ENCODE results near the gene MYO5C.

MYO5C gene

DNA sequence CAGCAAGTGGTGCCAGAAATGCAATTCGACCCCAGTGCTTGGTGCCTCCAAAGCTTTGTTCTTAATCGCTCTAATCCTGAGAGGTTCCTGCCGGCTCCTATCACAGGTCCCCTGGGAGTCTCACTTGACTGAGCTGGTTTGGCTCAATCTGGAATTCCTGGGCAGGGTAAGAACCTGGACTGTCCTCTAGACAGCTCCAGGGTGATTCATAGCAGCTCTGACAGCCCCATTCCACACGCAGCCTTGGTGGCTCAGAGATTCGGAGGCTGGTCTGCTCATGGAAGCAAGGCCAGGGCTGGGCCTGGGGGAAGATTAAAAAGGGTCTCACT lies 37.9 kb downstream of the MYO5C start:
- 75 to 85% methylated on average over 4 to 5 of the region's 5 CpGs for WGBS, 2 experiments (ENCODE audit: insufficient coverage in 2 of 2)
- Histone ChIP-seq H3K4me1 (ENCODE audit: control insufficient read depth, insufficient read depth, low read length, poor library complexity, severe bottlenecking) (peaks cover 28% of the 10 kb centered on the region), H3K4me3 (ENCODE audit: extremely low read depth, insufficient read depth, low read length, poor library complexity, severe bottlenecking) (no peak overlapping the region), H3K36me3 (ENCODE audit: control insufficient read depth, insufficient read depth, low read length) (no peaks in the 10 kb centered on the region), H3K27ac (ENCODE audit: low read depth, low read length, severe bottlenecking) (no peak overlapping the region), H3K9me3 (ENCODE audit: control insufficient read depth, low read length) (no peaks in the 10 kb centered on the region)

DNA sequence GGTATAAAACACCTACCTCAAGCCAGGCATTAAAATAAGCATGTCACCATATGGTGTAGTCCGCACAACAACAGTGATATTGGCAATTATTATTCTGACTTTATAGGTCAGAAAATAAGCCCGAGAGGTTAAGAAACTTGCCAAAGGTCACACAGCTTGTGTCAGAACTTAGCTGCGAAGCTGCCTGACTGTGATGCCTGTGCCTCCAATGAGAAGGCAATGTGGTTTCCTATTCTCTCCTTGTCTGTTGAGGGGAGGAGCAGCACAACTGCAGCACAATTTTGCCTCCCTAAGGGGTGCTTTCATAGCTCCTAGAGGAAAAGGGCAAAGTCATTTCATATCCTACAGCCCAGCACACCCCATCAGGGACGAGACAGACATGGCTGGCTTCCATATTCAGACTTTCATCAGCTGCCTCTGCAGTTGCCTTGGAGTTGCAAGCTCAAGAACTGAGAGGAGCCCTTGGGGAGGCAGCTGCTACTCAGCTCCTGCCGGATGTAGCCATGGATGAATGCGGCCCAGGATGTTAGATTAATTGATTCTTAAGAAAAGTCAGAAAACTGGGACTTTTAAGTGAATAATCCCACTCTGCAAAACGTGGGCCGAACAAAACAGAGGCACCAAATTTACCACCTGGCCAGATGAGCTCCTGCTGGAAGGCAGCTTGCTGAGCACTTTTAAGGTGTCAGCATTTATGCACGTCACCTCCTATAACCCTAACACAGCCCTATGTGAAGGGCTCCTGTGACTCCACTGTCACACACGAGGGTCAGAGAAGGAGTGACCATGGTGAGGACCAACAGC lies 38.5 kb downstream of the MYO5C start:
- 84 to 85% methylated on average over 8 to 10 of the region's 10 CpGs for WGBS, 2 experiments (ENCODE audit: insufficient coverage in 2 of 2)
- Histone ChIP-seq H3K4me1 (ENCODE audit: control insufficient read depth, insufficient read depth, low read length, poor library complexity, severe bottlenecking) (peaks cover 23% of the 10 kb centered on the region), H3K36me3 (ENCODE audit: control insufficient read depth, insufficient read depth, low read length) (no peaks in the 10 kb centered on the region), H3K4me3 (ENCODE audit: extremely low read depth, insufficient read depth, low read length, poor library complexity, severe bottlenecking) (no peak overlapping the region), H3K9me3 (ENCODE audit: control insufficient read depth, low read length) (no peaks in the 10 kb centered on the region), H3K27ac (ENCODE audit: low read depth, low read length, severe bottlenecking) (peak overlapping the region; percentile 2)

DNA sequence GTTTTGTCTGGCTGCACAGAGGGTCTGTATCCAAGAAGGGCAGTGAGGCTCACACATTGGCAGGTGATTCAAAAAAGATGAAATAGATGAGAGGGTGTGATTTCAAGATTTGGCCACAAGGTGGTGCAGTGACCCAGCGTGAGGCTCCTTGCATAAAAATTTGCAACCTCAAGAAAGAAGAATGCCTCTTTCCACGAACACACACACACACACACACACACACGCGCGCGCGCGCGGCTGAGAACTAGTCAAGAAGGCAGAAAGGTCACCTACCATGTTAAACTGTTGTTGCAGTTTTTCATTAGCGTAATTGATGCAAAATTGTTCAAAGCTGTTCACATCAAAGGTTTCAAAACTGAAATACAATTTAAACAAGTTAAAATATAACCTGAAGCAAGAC lies 39.2 kb downstream of the MYO5C start:
- H3K27ac ChIP-seq (ENCODE audit: low read depth, low read length, severe bottlenecking), result no peak overlapping the region
- no CpG with 5 or more reads among the region's 10 CpGs for WGBS, 2 experiments (ENCODE audit: insufficient coverage in 2 of 2)
- peaks cover 17% of the 10 kb centered on the region for H3K4me1 ChIP-seq (ENCODE audit: control insufficient read depth, insufficient read depth, low read length, poor library complexity, severe bottlenecking)
- no peaks in the 10 kb centered on the region for H3K36me3 ChIP-seq (ENCODE audit: control insufficient read depth, insufficient read depth, low read length)
- H3K9me3 ChIP-seq (ENCODE audit: control insufficient read depth, low read length), result no peaks in the 10 kb centered on the region
- H3K4me3 ChIP-seq (ENCODE audit: extremely low read depth, insufficient read depth, low read length, poor library complexity, severe bottlenecking), result no peak overlapping the region

DNA sequence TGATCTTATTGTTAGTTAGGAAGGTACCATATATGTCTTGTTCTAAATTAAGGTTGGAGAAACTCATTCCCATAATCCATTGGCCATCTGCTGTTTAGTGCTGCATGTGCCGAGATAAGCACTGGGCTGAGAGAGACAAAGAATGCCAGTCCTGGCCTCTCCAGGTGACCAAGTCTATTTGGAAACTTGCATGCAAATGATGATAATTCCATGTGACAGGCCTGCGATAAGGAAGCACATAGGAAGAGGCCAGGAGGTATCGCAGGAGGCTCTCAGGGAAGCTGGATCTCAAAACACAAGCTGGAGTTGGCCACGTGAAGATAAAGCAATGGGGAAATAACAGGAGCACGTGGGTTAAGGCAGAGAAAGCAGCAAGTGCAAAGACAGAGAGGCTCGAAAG lies 39.7 kb downstream of the MYO5C start:
- H3K36me3 ChIP-seq (ENCODE audit: control insufficient read depth, insufficient read depth, low read length), result no peaks in the 10 kb centered on the region
- H3K4me3 ChIP-seq (ENCODE audit: extremely low read depth, insufficient read depth, low read length, poor library complexity, severe bottlenecking), result no peak overlapping the region
- peaks cover 17% of the 10 kb centered on the region for H3K4me1 ChIP-seq (ENCODE audit: control insufficient read depth, insufficient read depth, low read length, poor library complexity, severe bottlenecking)
- no peak overlapping the region for H3K27ac ChIP-seq (ENCODE audit: low read depth, low read length, severe bottlenecking)
- H3K9me3 ChIP-seq (ENCODE audit: control insufficient read depth, low read length), result no peaks in the 10 kb centered on the region
- WGBS, 2 experiments (ENCODE audit: insufficient coverage in 2 of 2), result 61 to 77% methylated on average over 5 to 6 of the region's 6 CpGs

DNA sequence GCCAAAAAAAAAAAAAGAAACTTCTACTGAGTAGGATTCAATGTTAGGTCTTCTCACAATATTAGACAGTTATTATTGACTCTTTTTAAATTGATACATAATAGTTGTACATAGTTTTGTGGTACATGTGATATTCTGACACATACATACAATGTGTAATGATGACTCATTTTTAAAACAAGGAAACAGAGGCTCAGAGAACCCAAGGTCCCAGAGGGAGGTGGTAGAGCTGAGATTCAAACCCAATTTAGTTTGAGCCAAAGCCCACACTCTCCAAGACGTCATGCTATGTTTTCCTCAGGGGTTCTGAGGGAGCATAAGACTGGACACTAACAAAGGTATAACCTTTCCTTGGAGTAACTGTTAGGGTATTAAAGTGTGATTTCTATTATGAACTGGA lies 40.6 kb downstream of the MYO5C start:
- no peak overlapping the region for H3K4me3 ChIP-seq (ENCODE audit: extremely low read depth, insufficient read depth, low read length, poor library complexity, severe bottlenecking)
- no peaks in the 10 kb centered on the region for H3K36me3 ChIP-seq (ENCODE audit: control insufficient read depth, insufficient read depth, low read length)
- no peak overlapping the region for H3K27ac ChIP-seq (ENCODE audit: low read depth, low read length, severe bottlenecking)
- H3K9me3 ChIP-seq (ENCODE audit: control insufficient read depth, low read length), result no peaks in the 10 kb centered on the region
- H3K4me1 ChIP-seq (ENCODE audit: control insufficient read depth, insufficient read depth, low read length, poor library complexity, severe bottlenecking), result peaks cover 21% of the 10 kb centered on the region
- WGBS, 2 experiments (ENCODE audit: insufficient coverage in 2 of 2), result no CpG with 5 or more reads among the region's 1 CpG

DNA sequence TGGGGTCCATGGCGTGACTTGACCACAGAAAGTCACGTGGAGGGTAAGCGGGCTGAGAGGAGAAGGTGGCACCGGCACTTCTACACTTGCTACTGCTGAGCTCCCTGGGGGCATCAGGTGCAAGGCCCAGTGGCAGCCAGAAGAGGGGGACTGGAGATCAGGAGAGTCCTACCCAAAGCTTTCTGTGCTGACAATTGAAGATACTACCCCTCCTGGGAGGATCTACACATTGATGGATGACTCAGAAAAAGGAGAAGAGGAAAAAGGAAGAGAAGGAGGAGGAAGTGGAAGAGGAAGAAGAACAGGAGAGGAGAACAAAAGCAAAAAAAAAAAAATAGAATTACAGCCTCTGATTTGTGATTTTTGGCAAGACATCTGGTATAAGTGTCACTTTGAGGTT lies 41.2 kb downstream of the MYO5C start:
- 83 to 87% methylated on average over 4 of the region's 4 CpGs for WGBS, 2 experiments (ENCODE audit: insufficient coverage in 2 of 2)
- Histone ChIP-seq H3K4me3 (ENCODE audit: extremely low read depth, insufficient read depth, low read length, poor library complexity, severe bottlenecking) (no peak overlapping the region), H3K27ac (ENCODE audit: low read depth, low read length, severe bottlenecking) (no peak overlapping the region), H3K4me1 (ENCODE audit: control insufficient read depth, insufficient read depth, low read length, poor library complexity, severe bottlenecking) (peaks cover 21% of the 10 kb centered on the region), H3K9me3 (ENCODE audit: control insufficient read depth, low read length) (no peaks in the 10 kb centered on the region), H3K36me3 (ENCODE audit: control insufficient read depth, insufficient read depth, low read length) (no peaks in the 10 kb centered on the region)

DNA sequence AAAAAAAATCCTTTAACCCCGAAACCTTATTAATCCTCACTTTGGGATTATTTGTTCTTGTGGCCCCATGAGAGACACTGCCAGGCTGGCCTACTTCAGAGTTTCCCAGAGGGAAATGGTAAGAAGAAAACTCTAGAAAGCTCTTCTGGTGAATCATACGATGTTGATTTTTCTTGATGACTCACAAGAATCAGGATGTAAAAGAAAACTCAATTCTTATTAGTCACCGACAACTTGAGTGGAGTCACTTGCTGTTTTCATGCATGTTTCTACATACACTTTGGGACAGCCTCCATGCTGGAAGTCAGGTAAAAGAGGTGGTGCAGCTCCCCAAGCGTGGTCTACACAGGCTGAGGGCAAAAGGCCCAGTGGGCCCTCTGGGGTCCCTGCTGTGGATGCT lies 42.8 kb downstream of the MYO5C start:
- Histone ChIP-seq H3K4me1 (ENCODE audit: control insufficient read depth, insufficient read depth, low read length, poor library complexity, severe bottlenecking) (peaks cover 14% of the 10 kb centered on the region), H3K36me3 (ENCODE audit: control insufficient read depth, insufficient read depth, low read length) (no peaks in the 10 kb centered on the region), H3K9me3 (ENCODE audit: control insufficient read depth, low read length) (no peaks in the 10 kb centered on the region), H3K27ac (ENCODE audit: low read depth, low read length, severe bottlenecking) (peak overlapping the region; percentile 54), H3K4me3 (ENCODE audit: extremely low read depth, insufficient read depth, low read length, poor library complexity, severe bottlenecking) (no peak overlapping the region)
- 80 to 83% methylated on average over 2 of the region's 4 CpGs for WGBS, 2 experiments (ENCODE audit: insufficient coverage in 2 of 2)

DNA sequence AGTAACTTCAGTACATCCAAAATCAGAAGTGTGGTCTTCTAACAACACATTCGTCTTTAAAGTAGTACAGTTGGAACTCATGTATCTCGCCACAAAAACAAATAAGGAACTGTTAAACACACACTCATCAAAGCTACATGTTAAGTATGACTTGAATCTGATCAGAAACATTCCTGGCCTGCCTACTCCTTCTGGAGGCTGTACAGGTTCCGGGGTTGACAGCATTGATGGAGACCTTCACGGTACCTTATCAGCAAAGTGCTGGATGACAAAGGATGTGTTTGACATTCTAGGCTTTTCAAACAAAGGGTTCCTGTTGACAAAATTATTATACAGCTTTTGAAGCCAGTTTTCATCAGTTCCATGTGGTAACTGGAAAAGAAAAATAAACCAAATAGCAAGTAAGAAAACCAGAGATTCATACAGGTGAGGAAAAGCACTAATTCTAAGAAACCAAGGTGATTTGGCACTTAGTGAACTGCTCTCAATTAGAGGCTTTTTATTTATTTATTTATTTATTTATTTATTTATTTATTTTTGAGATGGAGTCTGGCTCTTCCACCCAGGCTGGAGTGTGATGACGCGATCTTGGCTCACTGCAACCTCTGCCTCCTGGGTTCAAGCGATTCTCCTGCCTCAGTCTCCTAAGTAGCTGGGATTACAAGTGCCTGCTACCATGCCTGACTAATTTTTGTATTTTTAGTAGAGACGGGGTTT lies 44.3 kb downstream of the MYO5C start:
- Histone ChIP-seq H3K4me1 (ENCODE audit: control insufficient read depth, insufficient read depth, low read length, poor library complexity, severe bottlenecking) (peaks cover 14% of the 10 kb centered on the region), H3K4me3 (ENCODE audit: extremely low read depth, insufficient read depth, low read length, poor library complexity, severe bottlenecking) (no peak overlapping the region), H3K36me3 (ENCODE audit: control insufficient read depth, insufficient read depth, low read length) (no peaks in the 10 kb centered on the region), H3K27ac (ENCODE audit: low read depth, low read length, severe bottlenecking) (peak overlapping the region; percentile 25), H3K9me3 (ENCODE audit: control insufficient read depth, low read length) (no peaks in the 10 kb centered on the region)
- 87 to 92% methylated on average over 6 to 7 of the region's 8 CpGs for WGBS, 2 experiments (ENCODE audit: insufficient coverage in 2 of 2)

DNA sequence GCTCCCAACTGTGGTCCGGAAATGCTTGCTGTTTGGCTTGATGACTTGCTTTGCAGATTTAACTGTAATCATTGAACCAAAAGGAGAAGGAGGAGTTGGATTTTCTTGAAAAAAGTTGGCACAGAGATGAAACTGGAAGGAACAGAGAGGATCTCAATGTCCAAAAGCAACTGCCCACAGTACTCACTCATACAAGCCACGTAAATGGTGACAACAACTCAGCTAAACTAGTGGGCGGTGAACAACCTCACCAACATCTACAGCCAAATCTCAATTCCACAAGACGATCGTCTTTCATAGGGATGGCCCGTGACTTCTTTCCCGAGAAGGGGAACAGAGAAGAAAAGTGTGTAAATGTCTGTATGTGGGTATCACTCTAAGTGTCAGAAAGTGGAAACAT lies 48.1 kb downstream of the MYO5C start:
- Histone ChIP-seq H3K36me3 (ENCODE audit: control insufficient read depth, insufficient read depth, low read length) (no peaks in the 10 kb centered on the region), H3K9me3 (ENCODE audit: control insufficient read depth, low read length) (no peaks in the 10 kb centered on the region), H3K4me1 (ENCODE audit: control insufficient read depth, insufficient read depth, low read length, poor library complexity, severe bottlenecking) (peaks cover 9% of the 10 kb centered on the region), H3K27ac (ENCODE audit: low read depth, low read length, severe bottlenecking) (no peak overlapping the region), H3K4me3 (ENCODE audit: extremely low read depth, insufficient read depth, low read length, poor library complexity, severe bottlenecking) (no peak overlapping the region)
- whole genome bisulfite sequencing, 2 experiments (ENCODE audit: insufficient coverage in 2 of 2), result 100% methylated on average over 1 of the region's 7 CpGs; no CpG with 5 or more reads in 1 of the 2 experiments

DNA sequence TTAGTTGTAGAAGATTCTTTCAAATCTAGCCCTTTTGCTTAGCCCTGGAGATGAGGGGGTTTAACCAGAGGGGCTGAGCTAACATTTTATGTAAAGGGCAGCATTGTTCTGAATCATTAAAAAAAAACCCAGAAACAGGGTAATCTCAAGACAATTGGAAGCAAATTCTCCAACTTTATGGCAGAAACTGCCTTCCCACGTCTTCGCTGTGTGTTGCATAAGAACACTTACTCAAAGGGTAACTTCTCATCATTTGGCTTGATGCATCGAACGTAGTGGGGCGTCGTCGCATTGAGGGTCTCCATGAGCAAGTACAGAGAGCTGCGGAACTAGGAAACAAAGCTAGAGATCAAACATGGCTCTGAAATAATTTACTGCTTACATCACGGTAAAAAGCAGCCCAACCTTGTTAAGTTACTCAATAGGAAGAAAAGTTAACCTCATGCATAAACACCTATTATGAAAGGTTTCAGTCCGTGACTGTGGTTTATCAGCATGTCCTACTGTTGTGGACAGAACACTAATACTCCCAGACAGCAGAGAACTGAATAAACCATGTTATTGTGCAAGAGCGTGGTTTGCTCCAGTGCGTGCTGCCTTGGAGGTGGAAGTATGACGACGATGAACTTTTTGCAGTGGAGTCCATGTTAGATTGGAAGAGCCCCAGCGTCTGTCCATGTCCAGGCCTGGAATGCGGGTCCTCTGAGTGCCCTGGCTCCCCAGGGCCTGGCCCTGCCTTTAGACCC lies 48.7 kb downstream of the MYO5C start:
- no peaks in the 10 kb centered on the region for H3K9me3 ChIP-seq (ENCODE audit: control insufficient read depth, low read length)
- H3K4me1 ChIP-seq (ENCODE audit: control insufficient read depth, insufficient read depth, low read length, poor library complexity, severe bottlenecking), result peaks cover 9% of the 10 kb centered on the region
- no peak overlapping the region for H3K27ac ChIP-seq (ENCODE audit: low read depth, low read length, severe bottlenecking)
- WGBS, 2 experiments (ENCODE audit: insufficient coverage in 2 of 2), result 97 to 100% methylated on average over 14 to 16 of the region's 16 CpGs
- H3K36me3 ChIP-seq (ENCODE audit: control insufficient read depth, insufficient read depth, low read length), result no peaks in the 10 kb centered on the region
- H3K4me3 ChIP-seq (ENCODE audit: extremely low read depth, insufficient read depth, low read length, poor library complexity, severe bottlenecking), result no peak overlapping the region

Measured in mesodermal cell (in vitro differentiated cells).